ENCODE measurements around the gene TMOD4. TPM values are rescaled to one million over a fixed set of nuclear protein-coding genes. Genes with fewer than 3 reads are reported as not detected.

TMOD4 gene
- total RNA-seq, 1 experiment from 2014 or later = not detected

DNA sequence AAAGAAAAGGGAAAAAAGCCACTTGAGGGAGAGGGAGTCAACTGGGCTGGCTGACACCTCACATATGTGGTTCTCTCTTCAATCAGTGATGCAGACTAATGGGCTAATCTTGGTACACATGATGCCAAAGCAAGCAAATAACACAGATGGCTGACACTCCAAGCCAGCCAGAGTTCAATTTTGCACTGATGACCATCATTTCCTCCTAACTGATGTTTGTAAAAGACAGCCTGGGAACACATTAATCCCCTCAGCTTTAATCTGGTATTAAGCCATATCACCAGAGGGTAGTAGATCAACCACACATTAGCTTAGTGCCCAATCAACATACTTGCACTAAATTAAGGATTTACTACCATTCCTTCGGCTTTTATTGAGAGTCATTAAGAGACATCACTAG, 11.4 kb upstream of the TMOD4 start:
- no peak for DNase-seq
- Histone ChIP-seq H3K9me2 (ENCODE audit: insufficient read depth) (no peaks in the 10 kb centered on the region), H3F3A (ENCODE audit: insufficient read depth, low read depth) (peaks cover 9% of the 10 kb centered on the region; the same call in 1 of the 2 replicates), H4K20me1 (ENCODE audit: insufficient read depth) (no peaks in the 10 kb centered on the region), H3K27ac (no peak overlapping the region), H2AFZ (no peak overlapping the region), H3K36me3 (ENCODE audit: low read depth) (peaks cover 22% of the 10 kb centered on the region), H3K9me3 (ENCODE audit: insufficient read depth, low read depth) (no peaks in the 10 kb centered on the region), H3K4me2 (no peak overlapping the region), H3K27me3 (ENCODE audit: insufficient read depth, low read depth) (no peaks in the 10 kb centered on the region), H3K4me1 (replicated peaks; ENCODE audit: insufficient read depth) (peaks cover 16% of the 10 kb centered on the region), H3K4me3 (no peak overlapping the region), H3K79me2 (ENCODE audit: low read depth) (peaks cover 32% of the 10 kb centered on the region)
- POLR2A ChIA-PET (ENCODE audit: unreplicated experiment) = interaction anchor here (0.5 kb wide), 1 partner anchor 10 kb away, joined by 3 read pairs; no protein-coding TSS in a partner anchor
- CTCF ChIA-PET = interaction anchor here (0.8 kb wide), 1 partner anchor 159 kb away, joined by 4 read pairs; no protein-coding TSS in a partner anchor
- no peak for TF ChIP-seq EZH2 (IDR thresholded peaks at IDR 0.05; ENCODE audit: low read depth)
- TF ChIP-seq, protein P1, sequence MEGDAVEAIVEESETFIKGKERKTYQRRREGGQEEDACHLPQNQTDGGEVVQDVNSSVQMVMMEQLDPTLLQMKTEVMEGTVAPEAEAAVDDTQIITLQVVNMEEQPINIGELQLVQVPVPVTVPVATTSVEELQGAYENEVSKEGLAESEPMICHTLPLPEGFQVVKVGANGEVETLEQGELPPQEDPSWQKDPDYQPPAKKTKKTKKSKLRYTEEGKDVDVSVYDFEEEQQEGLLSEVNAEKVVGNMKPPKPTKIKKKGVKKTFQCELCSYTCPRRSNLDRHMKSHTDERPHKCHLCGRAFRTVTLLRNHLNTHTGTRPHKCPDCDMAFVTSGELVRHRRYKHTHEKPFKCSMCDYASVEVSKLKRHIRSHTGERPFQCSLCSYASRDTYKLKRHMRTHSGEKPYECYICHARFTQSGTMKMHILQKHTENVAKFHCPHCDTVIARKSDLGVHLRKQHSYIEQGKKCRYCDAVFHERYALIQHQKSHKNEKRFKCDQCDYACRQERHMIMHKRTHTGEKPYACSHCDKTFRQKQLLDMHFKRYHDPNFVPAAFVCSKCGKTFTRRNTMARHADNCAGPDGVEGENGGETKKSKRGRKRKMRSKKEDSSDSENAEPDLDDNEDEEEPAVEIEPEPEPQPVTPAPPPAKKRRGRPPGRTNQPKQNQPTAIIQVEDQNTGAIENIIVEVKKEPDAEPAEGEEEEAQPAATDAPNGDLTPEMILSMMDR (conservative IDR thresholded peaks at IDR 0.05) = no peak
- BruUV-seq (replicated peaks) = no TSS peak
- intact Hi-C loops (cut with micrococcal nuclease; ENCODE audit: unreplicated experiment) = no loop called here

DNA sequence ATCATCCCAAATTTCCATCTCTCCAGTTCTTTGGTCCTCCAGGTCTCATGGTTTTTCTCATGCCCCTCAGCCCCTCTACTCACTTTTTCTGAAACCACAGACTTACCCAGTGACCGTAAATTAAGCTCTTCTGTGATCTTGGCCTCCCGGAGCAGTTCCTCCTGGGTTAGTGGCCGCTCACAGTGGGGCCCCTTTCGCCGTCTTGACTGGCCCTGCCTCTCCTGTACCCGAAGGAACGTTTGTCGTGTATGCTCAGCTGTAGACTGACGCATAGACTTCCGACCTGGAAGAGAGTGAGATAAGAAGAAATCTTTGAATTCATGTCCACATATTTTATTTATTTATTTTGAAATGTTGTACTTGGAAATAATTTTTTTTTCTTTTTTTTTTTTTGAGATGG, 8.4 kb upstream of the TMOD4 start:
- intact Hi-C loops (cut with micrococcal nuclease; ENCODE audit: unreplicated experiment) = no loop called here
- BruUV-seq (replicated peaks) = no TSS peak
- Histone ChIP-seq H4K20me1 (ENCODE audit: insufficient read depth) (no peaks in the 10 kb centered on the region), H3K27me3 (ENCODE audit: insufficient read depth, low read depth) (no peaks in the 10 kb centered on the region), H3K4me3 (no peak overlapping the region), H3K79me2 (ENCODE audit: low read depth) (peaks cover 26% of the 10 kb centered on the region), H3K36me3 (ENCODE audit: low read depth) (peaks cover 35% of the 10 kb centered on the region), H3K4me1 (replicated peaks; ENCODE audit: insufficient read depth) (peaks cover 10% of the 10 kb centered on the region), H3F3A (ENCODE audit: insufficient read depth, low read depth) (peaks cover 1% of the 10 kb centered on the region; the same call in 1 of the 2 replicates), H3K9me3 (ENCODE audit: insufficient read depth, low read depth) (no peaks in the 10 kb centered on the region), H3K4me2 (no peak overlapping the region), H3K9me2 (ENCODE audit: insufficient read depth) (no peaks in the 10 kb centered on the region), H2AFZ (no peak overlapping the region), H3K27ac (no peak overlapping the region)
- POLR2A ChIA-PET (ENCODE audit: unreplicated experiment) = no interaction called here
- TF ChIP-seq, protein P1 (conservative IDR thresholded peaks at IDR 0.05) = no peak
- no peak for TF ChIP-seq EZH2 (IDR thresholded peaks at IDR 0.05; ENCODE audit: low read depth)
- CTCF ChIA-PET = no interaction called here
- DNase-seq = no peak

DNA sequence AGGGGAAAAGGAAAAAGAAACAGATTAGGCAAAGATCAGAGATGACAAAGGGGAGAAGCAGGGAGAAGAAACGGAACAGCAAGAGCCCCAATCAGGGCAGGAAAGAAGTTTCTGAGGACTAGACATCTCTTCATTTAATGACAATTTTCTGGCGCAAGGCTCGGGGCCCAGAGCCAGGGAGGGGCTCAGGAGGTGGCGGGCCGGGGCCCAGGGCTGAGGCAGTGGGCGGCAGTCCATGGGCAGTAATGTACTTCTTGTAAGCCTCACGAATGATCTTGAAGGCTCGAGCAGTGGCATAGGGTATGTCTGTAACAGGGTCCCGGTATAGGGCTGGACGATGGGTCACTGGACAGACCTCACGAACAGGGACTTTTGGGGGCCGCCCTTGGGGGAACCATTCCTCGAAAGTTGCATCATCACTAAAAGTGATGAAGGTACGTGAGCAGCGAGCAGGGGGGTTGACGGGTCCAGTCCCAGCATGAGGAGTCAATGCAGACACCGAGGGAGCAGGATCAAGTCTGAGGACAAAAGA, 799 bp upstream of the TMOD4 start:
- ChIA-PET POLR2A (ENCODE audit: unreplicated experiment) (no interaction called here), CTCF (interaction anchor here (0.6 kb wide), 1 partner anchor 428 kb away, joined by 3 read pairs; no protein-coding TSS in a partner anchor)
- Histone ChIP-seq H3K4me3 (no peak overlapping the region), H3K27me3 (ENCODE audit: insufficient read depth, low read depth) (no peaks in the 10 kb centered on the region), H3K79me2 (ENCODE audit: low read depth) (no peaks in the 10 kb centered on the region), H2AFZ (no peak overlapping the region), H3K27ac (no peak overlapping the region), H3K36me3 (ENCODE audit: low read depth) (peaks cover 13% of the 10 kb centered on the region; the same call in 1 of the 2 replicates), H3K9me3 (ENCODE audit: insufficient read depth, low read depth) (no peaks in the 10 kb centered on the region), H4K20me1 (ENCODE audit: insufficient read depth) (no peaks in the 10 kb centered on the region), H3K4me1 (replicated peaks; ENCODE audit: insufficient read depth) (no peaks in the 10 kb centered on the region), H3K9me2 (ENCODE audit: insufficient read depth) (no peaks in the 10 kb centered on the region), H3F3A (ENCODE audit: insufficient read depth, low read depth) (peaks cover 5% of the 10 kb centered on the region; the same call in 1 of the 2 replicates), H3K4me2 (no peak overlapping the region)
- BruUV-seq (replicated peaks) = no TSS peak
- no peak for DNase-seq
- no peak for TF ChIP-seq EZH2 (IDR thresholded peaks at IDR 0.05; ENCODE audit: low read depth)
- TF ChIP-seq, protein P1 (conservative IDR thresholded peaks at IDR 0.05) = no peak
- intact Hi-C loops (cut with micrococcal nuclease; ENCODE audit: unreplicated experiment) = no loop called here

Data from PC-9 (cell line).